ENCODE results near the gene SORT1. TPM values are rescaled to one million over a fixed set of nuclear protein-coding genes. Genes with fewer than 3 reads are reported as not detected.
A peak's percentile ranks its signal among the peaks of the same experiment; 100 is the strongest.

The SORT1 gene
- total RNA-seq, 1 experiment from 2014 or later: 47.9 TPM

GRCh38 chr1:109398343-109399225 lies 866 bp upstream of the SORT1 start:
- Histone ChIP-seq H3K79me1 (ENCODE audit: insufficient read depth, low read depth, low read length, poor library complexity, severe bottlenecking) (peaks cover 9% of the 10 kb centered on the region), H2BK120ac (ENCODE audit: low read depth, low read length, poor library complexity, severe bottlenecking) (no peak overlapping the region), H3K56ac (ENCODE audit: insufficient read length, low read depth, low read length) (no peak overlapping the region), H2BK20ac (ENCODE audit: low read depth, low read length, poor library complexity, severe bottlenecking) (no peak overlapping the region), H3K9me3 (ENCODE audit: control insufficient read depth, low read depth, low read length) (no peaks in the 10 kb centered on the region), H4K5ac (ENCODE audit: insufficient read length, low read depth, low read length) (no peak overlapping the region), H2BK5ac (ENCODE audit: insufficient read length, low read length) (no peak overlapping the region), H3K79me2 (ENCODE audit: insufficient read depth, low read length) (peaks cover 5% of the 10 kb centered on the region; the same call in 1 of the 2 replicates), H3K27me3 (ENCODE audit: insufficient read depth, low read length) (no peaks in the 10 kb centered on the region), H3K4me2 (ENCODE audit: insufficient read depth, insufficient read length, low read length) (peak overlapping the region; percentile 84), H2BK12ac (ENCODE audit: insufficient read length, low read depth, low read length) (no peak overlapping the region), H3K23ac (ENCODE audit: insufficient read length, low read depth, low read length) (no peak overlapping the region), H2AFZ (ENCODE audit: low read length) (peak overlapping the region; percentile 1), H3K14ac (ENCODE audit: insufficient read depth, low read length) (peak overlapping the region; percentile 9; the same call in 1 of the 2 replicates), H3K23me2 (ENCODE audit: insufficient read length, low read depth, low read length, poor library complexity, severe bottlenecking) (peaks cover 17% of the 10 kb centered on the region), H3T11ph (ENCODE audit: low read length) (no peak overlapping the region), H3K27ac (ENCODE audit: insufficient read length, low read depth, low read length) (peak overlapping the region; percentile 54), H2BK15ac (ENCODE audit: low read depth, low read length) (no peak overlapping the region), H4K91ac (ENCODE audit: insufficient read length, low read depth, low read length) (no peak overlapping the region), H4K20me1 (ENCODE audit: control insufficient read depth, insufficient read depth, insufficient read length) (no peaks in the 10 kb centered on the region), H4K8ac (replicated peaks; ENCODE audit: insufficient read length, low read depth, low read length) (no peak overlapping the region), H3K18ac (ENCODE audit: insufficient read length, low read depth, low read length) (peak overlapping the region; percentile 21), H3K4me1 (ENCODE audit: insufficient read depth, low read length) (peaks cover 2% of the 10 kb centered on the region; the same call in 1 of the 2 replicates), H3K4ac (ENCODE audit: low read depth, low read length) (no peak overlapping the region), H2AK5ac (ENCODE audit: insufficient read length, low read length) (no peak overlapping the region), H3K9ac (ENCODE audit: extremely low read depth, insufficient read length, low read length) (peak overlapping the region; percentile 53)
- Mint-ChIP-seq H3K27ac (peak overlapping the region; percentile 93 to 97 (median 94)), H3K27me3 (ENCODE audit: low read depth) (no peaks in the 10 kb centered on the region), H3K36me3 (ENCODE audit: insufficient read depth in 1 of 3, low read depth in 3 of 3) (peaks cover under 1 to 12% (median 6%) of the 10 kb centered on the region in 3 experiments; a peak in 4 of 7 replicates), H3K4me1 (peaks cover 19 to 27% of the 10 kb centered on the region in 2 experiments), H3K4me3 (peak overlapping the region; percentile 72 to 84), H3K9me3 (no peaks in the 10 kb centered on the region)
- WGBS (ENCODE audit: extremely low coverage, insufficient read length, low lambda C conversion rate): no CpG with 5 or more reads among the region's 18 CpGs
- 0 out of 3 replicates have a peak, but pooled peaks have one; percentile 4 for TF ChIP-seq CTCF (conservative IDR thresholded peaks at IDR 0.05)
- no peak for DNase-seq
